Loucy (cell line): Measurements from ENCODE around the gene PCBP3.

Experiments
- EZH2phosphoT487 ChIP-seq: fragments of 200-600 bp; IDR thresholded peaks from 2 replicates; pipeline ENCODE4 v1.6.1; 2018; ENCODE audit warnings: antibody characterized with exemption, mild to moderate bottlenecking, moderate library complexity, borderline replicate concordance
- TF ChIP-seq, protein P1 (sequence below): fragments of 200-600 bp; sonication (generic); conservative IDR thresholded peaks from 2 replicates; pipeline ENCODE4 v1.5.1; 2014; ENCODE audit warnings: mild to moderate bottlenecking, antibody characterized with exemption, low read length

DNA sequence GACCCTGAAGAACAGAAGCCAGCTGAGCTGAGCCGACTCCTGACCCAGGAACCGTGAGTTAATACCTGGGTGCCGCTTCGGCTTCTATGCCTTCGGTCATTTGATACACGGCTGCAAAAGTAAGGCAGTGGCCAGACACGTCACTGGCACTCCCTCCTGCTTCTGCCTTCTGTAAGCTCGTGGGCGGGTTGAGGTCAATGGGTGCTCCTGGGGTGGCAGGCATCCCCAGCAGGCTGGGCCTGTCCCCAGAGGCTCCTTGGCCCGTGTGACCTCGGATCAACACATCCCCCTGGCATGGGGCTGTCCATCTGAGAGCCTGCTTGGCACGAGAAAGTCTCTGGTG, 302.3 kb downstream of the PCBP3 start:
- TF ChIP-seq, protein P1, sequence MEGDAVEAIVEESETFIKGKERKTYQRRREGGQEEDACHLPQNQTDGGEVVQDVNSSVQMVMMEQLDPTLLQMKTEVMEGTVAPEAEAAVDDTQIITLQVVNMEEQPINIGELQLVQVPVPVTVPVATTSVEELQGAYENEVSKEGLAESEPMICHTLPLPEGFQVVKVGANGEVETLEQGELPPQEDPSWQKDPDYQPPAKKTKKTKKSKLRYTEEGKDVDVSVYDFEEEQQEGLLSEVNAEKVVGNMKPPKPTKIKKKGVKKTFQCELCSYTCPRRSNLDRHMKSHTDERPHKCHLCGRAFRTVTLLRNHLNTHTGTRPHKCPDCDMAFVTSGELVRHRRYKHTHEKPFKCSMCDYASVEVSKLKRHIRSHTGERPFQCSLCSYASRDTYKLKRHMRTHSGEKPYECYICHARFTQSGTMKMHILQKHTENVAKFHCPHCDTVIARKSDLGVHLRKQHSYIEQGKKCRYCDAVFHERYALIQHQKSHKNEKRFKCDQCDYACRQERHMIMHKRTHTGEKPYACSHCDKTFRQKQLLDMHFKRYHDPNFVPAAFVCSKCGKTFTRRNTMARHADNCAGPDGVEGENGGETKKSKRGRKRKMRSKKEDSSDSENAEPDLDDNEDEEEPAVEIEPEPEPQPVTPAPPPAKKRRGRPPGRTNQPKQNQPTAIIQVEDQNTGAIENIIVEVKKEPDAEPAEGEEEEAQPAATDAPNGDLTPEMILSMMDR = no peak
- no peak for TF ChIP-seq EZH2phosphoT487
